Choroid plexus epithelial cell (primary cell): Measurements from ENCODE around the gene CDC42BPB.

ENCODE experiments used
- DNase-seq: peaks from one replicate; pipeline ENCODE4 v3.0.0-alpha.2; 2010; ENCODE audit warnings: low read depth
- H3K4me3 ChIP-seq: 2 replicates; pipeline ENCODE4 v1.5.1; 2011; ENCODE audit warnings: low read depth, mild to moderate bottlenecking, control low read depth, low read length, moderate library complexity
- CTCF ChIP-seq: conservative IDR thresholded peaks from 2 replicates; pipeline ENCODE4 v1.5.1; 2011; ENCODE audit warnings: low read depth, mild to moderate bottlenecking, control low read depth, inconsistent platforms, low read length, moderate library complexity

The CDC42BPB gene

DNA sequence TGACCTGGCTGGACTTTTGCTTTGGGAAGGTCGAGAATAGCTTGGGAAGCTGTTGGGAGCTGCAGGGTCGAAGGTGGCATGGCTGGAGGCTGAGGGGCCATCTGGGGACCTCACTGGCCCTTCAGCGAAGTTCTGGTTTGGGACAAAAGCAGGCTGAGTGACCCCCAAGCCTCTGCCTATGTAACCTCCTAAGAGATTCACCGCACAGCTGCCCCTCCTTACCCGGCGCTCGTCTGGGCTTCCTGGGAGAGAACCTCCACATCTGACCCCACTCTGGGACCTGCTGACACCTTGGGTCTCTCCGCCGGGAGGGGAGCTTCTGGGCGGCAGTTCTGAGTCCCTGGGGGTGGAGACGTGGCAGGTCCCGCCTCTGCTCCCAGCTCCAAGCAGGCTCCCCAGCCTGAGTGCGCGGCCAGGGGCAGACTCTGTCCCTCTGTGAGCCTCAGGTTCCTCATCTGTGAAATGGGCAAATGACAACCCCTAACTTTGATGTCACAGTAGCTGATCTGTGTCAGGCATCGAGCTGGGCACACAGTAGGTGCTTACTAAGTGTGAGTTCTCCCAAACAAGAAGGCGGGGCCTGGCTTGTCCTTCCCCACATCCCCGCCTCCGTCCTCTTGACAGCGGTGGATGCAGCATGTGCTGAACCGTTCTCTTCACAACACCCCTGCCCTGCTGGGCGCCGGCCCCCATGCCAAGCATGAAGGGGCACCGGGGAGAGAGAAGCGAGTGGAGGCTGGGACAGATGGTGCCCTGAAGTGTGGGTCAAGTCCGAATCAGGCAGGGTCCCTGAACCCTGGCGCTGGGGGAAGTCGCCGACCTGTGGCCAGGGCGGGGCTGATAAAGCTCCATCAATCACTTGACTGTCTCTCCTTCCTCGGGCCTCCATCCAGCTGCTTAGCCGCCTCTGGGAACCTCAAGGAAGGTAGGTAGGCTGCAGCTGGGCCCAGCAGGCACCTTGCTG is 40.9 kb upstream of the CDC42BPB start:
- no peak for TF ChIP-seq CTCF
- H3K4me3 ChIP-seq: no peak overlapping the region
- no peak for DNase-seq

GRCh38 chr14:103097244-103097993 is 40.1 kb upstream of the CDC42BPB start:
- H3K4me3 ChIP-seq: no peak overlapping the region

GRCh38 chr14:103096387-103096786 is 39.0 kb upstream of the CDC42BPB start:
- TF ChIP-seq CTCF: no peak
- DNase-seq: no peak
- H3K4me3 ChIP-seq: no peak overlapping the region

More at GRCh38 chr14:103097244-103097993, 40.1 kb upstream of the CDC42BPB start:
- TF ChIP-seq CTCF: no peak
- no peak for DNase-seq

- no peak overlapping the region for H3K4me3 ChIP-seq
- no peak for DNase-seq
- TF ChIP-seq CTCF: no peak
Measured at GRCh38 chr14:103095210-103095778, 37.9 kb upstream of the CDC42BPB start.

DNA sequence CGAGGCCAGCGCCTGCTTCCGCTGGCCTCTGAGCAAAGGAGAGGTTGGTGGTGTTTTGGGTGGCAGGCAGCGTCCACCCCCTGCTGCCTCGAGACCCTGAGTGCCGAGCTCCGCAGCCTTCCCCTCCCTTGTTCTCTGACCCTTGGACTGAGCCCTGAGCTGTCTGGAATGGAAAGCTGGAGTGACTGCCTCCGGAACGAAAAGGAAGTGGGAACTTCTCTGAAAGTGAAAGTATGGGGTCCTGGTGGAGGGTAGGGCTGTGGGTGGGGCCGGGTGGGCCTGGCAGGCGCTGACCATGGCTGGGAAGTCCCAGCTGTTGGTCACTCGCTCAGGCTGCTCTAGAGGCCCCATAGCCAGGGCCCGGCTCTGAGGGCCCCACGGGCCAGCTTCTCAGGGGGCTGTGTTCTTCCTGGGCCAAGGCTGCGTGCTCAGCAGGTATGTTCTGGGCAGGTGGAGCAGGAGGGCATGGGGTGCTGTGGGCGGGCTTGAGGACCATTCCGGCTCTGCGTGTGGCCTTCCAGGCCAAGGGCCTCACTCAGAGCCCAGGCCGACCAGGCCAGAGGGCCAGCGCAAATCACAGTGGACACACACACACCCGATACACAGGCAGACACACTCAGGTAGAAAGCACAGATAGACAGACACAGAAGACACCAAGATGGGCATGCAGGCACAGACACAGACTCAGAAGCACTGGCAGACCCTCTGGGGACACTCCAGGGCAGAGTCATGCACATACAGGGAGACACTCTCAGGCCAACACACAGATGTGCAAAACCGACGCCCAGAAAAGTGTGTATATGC is 37.3 kb upstream of the CDC42BPB start, which contains the start of gene EXOC3L4:
Gene EXOC3L4 (plus strand): TSS at position 320 of the 804 bp plus-strand sequence. CDS start 5,495 bp downstream, outside the sequence.
- H3K4me3 ChIP-seq: no peak within 1 kb of the TSS
- no peak for DNase-seq
- no peak for TF ChIP-seq CTCF

DNA sequence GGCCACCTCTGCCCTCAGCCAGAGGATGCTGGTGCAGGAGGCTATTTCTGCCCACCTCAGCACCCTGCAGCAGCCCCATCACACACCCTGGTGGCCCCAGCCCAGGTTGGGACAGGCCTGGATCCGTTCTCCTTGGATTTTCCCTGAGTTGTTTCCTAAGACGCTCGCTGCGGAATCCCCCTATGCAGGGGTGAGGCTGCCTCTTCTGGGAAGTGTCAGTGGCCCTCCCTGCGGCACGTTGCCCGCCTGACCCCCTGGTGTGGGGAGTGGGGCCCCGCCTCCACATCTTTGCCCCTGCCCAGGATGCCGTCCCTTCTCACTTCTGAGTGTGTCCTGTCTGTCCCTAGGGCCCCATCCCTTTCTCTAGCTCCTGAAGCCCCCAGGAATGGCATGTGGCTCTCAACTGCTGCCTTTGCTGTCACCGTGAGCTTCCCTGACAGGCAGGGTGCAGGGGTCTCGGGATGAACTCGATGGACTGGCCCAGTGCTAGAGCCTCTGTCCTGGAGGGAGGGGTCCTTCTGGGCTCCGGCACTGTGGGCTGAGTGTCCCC is 36.6 kb upstream of the CDC42BPB start:
- no peak for DNase-seq
- no peak for TF ChIP-seq CTCF
- H3K4me3 ChIP-seq: no peak overlapping the region
